ENCODE results near the gene LAMB2. TPM values are rescaled to one million over a fixed set of nuclear protein-coding genes. Genes with fewer than 3 reads are reported as not detected.

The LAMB2 gene
- total RNA-seq, 1 experiment from 2014 or later: 316 TPM

- DNase-seq: no peak
- Mint-ChIP-seq H3K27ac (ENCODE audit: unreplicated experiment) (no peak overlapping the region), H3K9me3 (ENCODE audit: low read depth, unreplicated experiment) (no peaks in the 10 kb centered on the region), H3K4me3 (ENCODE audit: low read depth, unreplicated experiment) (no peak overlapping the region), H3K27me3 (ENCODE audit: unreplicated experiment) (no peaks in the 10 kb centered on the region), H3K36me3 (ENCODE audit: insufficient read depth, unreplicated experiment) (peaks cover 6% of the 10 kb centered on the region), H3K4me1 (ENCODE audit: low read depth, unreplicated experiment) (no peaks in the 10 kb centered on the region)
- intact Hi-C loops (cut with micrococcal nuclease; ENCODE audit: unreplicated experiment): loop anchor here (5.0 to 10.0 kb wide), 2 partner anchors 105 to 272 kb away; partner anchors contain the start of gene C3orf62
- CTCF ChIA-PET: no interaction called here
- no TSS peak for BruUV-seq (replicated peaks)
- TF ChIP-seq CTCF (IDR thresholded peaks at IDR 0.05; ENCODE audit: unreplicated experiment): no peak
These were observed 39.7 kb upstream of the LAMB2 start for GRCh38 chr3:49172551-49173041.

- no peak for DNase-seq
- peaks cover 6% of the 10 kb centered on the region for H3K36me3 Mint-ChIP-seq (ENCODE audit: insufficient read depth, unreplicated experiment)
- CTCF ChIA-PET: no interaction called here
- intact Hi-C loops (cut with micrococcal nuclease; ENCODE audit: unreplicated experiment): loop anchor here (5.0 to 10.0 kb wide), 2 partner anchors 105 to 273 kb away; partner anchors contain the start of gene C3orf62
- no TSS peak for BruUV-seq (replicated peaks)
- peak overlapping the region; percentile 77 for H3K4me3 Mint-ChIP-seq (ENCODE audit: low read depth, unreplicated experiment)
- no peaks in the 10 kb centered on the region for H3K4me1 Mint-ChIP-seq (ENCODE audit: low read depth, unreplicated experiment)
- no peak overlapping the region for H3K27ac Mint-ChIP-seq (ENCODE audit: unreplicated experiment)
- no peaks in the 10 kb centered on the region for H3K9me3 Mint-ChIP-seq (ENCODE audit: low read depth, unreplicated experiment)
- no peaks in the 10 kb centered on the region for H3K27me3 Mint-ChIP-seq (ENCODE audit: unreplicated experiment)
- no peak for TF ChIP-seq CTCF (IDR thresholded peaks at IDR 0.05; ENCODE audit: unreplicated experiment)
These were observed 39.1 kb upstream of the LAMB2 start for GRCh38 chr3:49171775-49172500.

GRCh38 chr3:49171119-49171774, 38.4 kb upstream of the LAMB2 start, which contains the start of gene KLHDC8B:
KLHDC8B (plus strand) TSS chr3:49171598; CDS start chr3:49172770, 1,172 bp downstream.
- CTCF ChIA-PET: interaction anchor here (0.9 to 1.0 kb wide), 3 partner anchors 77 to 278 kb away, joined by 3 to 4 read pairs (median 4); partner anchors contain the start of genes QRICH1 and USP4
- no peak within 1 kb of the TSS for H3K27ac Mint-ChIP-seq (ENCODE audit: unreplicated experiment)
- H3K9me3 Mint-ChIP-seq (ENCODE audit: low read depth, unreplicated experiment): no peaks in the 10 kb centered on the region
- H3K4me3 Mint-ChIP-seq (ENCODE audit: low read depth, unreplicated experiment): peak within 1 kb of the TSS; percentile 77
- no peaks in the 10 kb centered on the region for H3K27me3 Mint-ChIP-seq (ENCODE audit: unreplicated experiment)
- no peaks in the 10 kb centered on the region for H3K4me1 Mint-ChIP-seq (ENCODE audit: low read depth, unreplicated experiment)
- peak; percentile 87 for TF ChIP-seq CTCF (IDR thresholded peaks at IDR 0.05; ENCODE audit: unreplicated experiment)
- intact Hi-C loops (cut with micrococcal nuclease; ENCODE audit: unreplicated experiment): loop anchor here (5.0 to 10.0 kb wide), 2 partner anchors 106 to 274 kb away; partner anchors contain the start of gene C3orf62
- BruUV-seq (replicated peaks): no TSS peak
- peak; percentile 90 for DNase-seq
- H3K36me3 Mint-ChIP-seq (ENCODE audit: insufficient read depth, unreplicated experiment): peaks cover 8% of the 10 kb centered on the region

- Mint-ChIP-seq H3K4me1 (ENCODE audit: low read depth, unreplicated experiment) (no peaks in the 10 kb centered on the region), H3K9me3 (ENCODE audit: low read depth, unreplicated experiment) (no peaks in the 10 kb centered on the region), H3K27me3 (ENCODE audit: unreplicated experiment) (no peaks in the 10 kb centered on the region), H3K4me3 (ENCODE audit: low read depth, unreplicated experiment) (peak overlapping the region; percentile 77), H3K27ac (ENCODE audit: unreplicated experiment) (no peak overlapping the region), H3K36me3 (ENCODE audit: insufficient read depth, unreplicated experiment) (peaks cover 13% of the 10 kb centered on the region)
- intact Hi-C loops (cut with micrococcal nuclease; ENCODE audit: unreplicated experiment): loop anchor here (5.0 to 10.0 kb wide), 2 partner anchors 107 to 274 kb away; partner anchors contain the start of gene C3orf62
- no TSS peak for BruUV-seq (replicated peaks)
- no peak for TF ChIP-seq CTCF (IDR thresholded peaks at IDR 0.05; ENCODE audit: unreplicated experiment)
- CTCF ChIA-PET: interaction anchor here (0.9 to 1.0 kb wide), 3 partner anchors 77 to 278 kb away, joined by 3 to 4 read pairs (median 4); partner anchors contain the start of genes QRICH1 and USP4
- DNase-seq: no peak
These were observed 37.9 kb upstream of the LAMB2 start for GRCh38 chr3:49170744-49171118.
